Skeletal muscle cell (primary cell): ENCODE data around the gene KIAA2012.

Experiments used
- DNase-seq: peaks from one replicate; pipeline ENCODE4 v3.0.0-alpha.2; 2010; ENCODE audit warnings: low read depth
- H3K4me3 ChIP-seq: 2 replicates; pipeline ENCODE4 v1.5.1; 2011; ENCODE audit warnings: low read depth, mild to moderate bottlenecking, control low read depth, low read length, moderate library complexity

Gene KIAA2012

GRCh38 chr2:202040079-202040844, 32.8 kb upstream of the KIAA2012 start:
- no peak for DNase-seq
- no peak overlapping the region for H3K4me3 ChIP-seq

- DNase-seq: no peak
- H3K4me3 ChIP-seq: no peak overlapping the region
Observed at GRCh38 chr2:202042444-202042843, 30.6 kb upstream of the KIAA2012 start.

- H3K4me3 ChIP-seq: no peak overlapping the region
- DNase-seq: no peak
Observed at GRCh38 chr2:202043475-202043874, 29.6 kb upstream of the KIAA2012 start.

- DNase-seq: no peak
- no peak overlapping the region for H3K4me3 ChIP-seq
Observed at GRCh38 chr2:202044777-202045176, 28.3 kb upstream of the KIAA2012 start.

- DNase-seq: no peak
- no peak overlapping the region for H3K4me3 ChIP-seq
Observed at GRCh38 chr2:202046572-202046971, 26.5 kb upstream of the KIAA2012 start.

- no peak for DNase-seq
- H3K4me3 ChIP-seq: no peak overlapping the region
Observed at GRCh38 chr2:202049092-202049728, 23.8 kb upstream of the KIAA2012 start.

- no peak overlapping the region for H3K4me3 ChIP-seq
- no peak for DNase-seq
Observed at GRCh38 chr2:202049840-202050239, 23.2 kb upstream of the KIAA2012 start.

- no peak overlapping the region for H3K4me3 ChIP-seq
- no peak for DNase-seq
Observed at GRCh38 chr2:202050652-202051051, 22.4 kb upstream of the KIAA2012 start.

- H3K4me3 ChIP-seq: no peak overlapping the region
- no peak for DNase-seq
Observed at GRCh38 chr2:202051499-202052161, 21.4 kb upstream of the KIAA2012 start.

GRCh38 chr2:202052235-202052634, 20.8 kb upstream of the KIAA2012 start:
- DNase-seq: no peak
- H3K4me3 ChIP-seq: no peak overlapping the region

- no peak for DNase-seq
- H3K4me3 ChIP-seq: no peak overlapping the region
Observed at GRCh38 chr2:202054679-202055078, 18.4 kb upstream of the KIAA2012 start.

GRCh38 chr2:202056611-202057010, 16.4 kb upstream of the KIAA2012 start:
- DNase-seq: no peak
- H3K4me3 ChIP-seq: no peak overlapping the region

- no peak overlapping the region for H3K4me3 ChIP-seq
- no peak for DNase-seq
Observed at GRCh38 chr2:202060218-202060617, 12.8 kb upstream of the KIAA2012 start.

- H3K4me3 ChIP-seq: no peak overlapping the region
- no peak for DNase-seq
Observed at GRCh38 chr2:202061695-202062094, 11.4 kb upstream of the KIAA2012 start.

- H3K4me3 ChIP-seq: peak overlapping the region; percentile 36
- DNase-seq: peak; percentile 92
Observed at GRCh38 chr2:202064171-202064880, 8.7 kb upstream of the KIAA2012 start.

- no peak for DNase-seq
- H3K4me3 ChIP-seq: no peak overlapping the region
Observed at GRCh38 chr2:202064881-202065230, 8.2 kb upstream of the KIAA2012 start.

- DNase-seq: no peak
- H3K4me3 ChIP-seq: no peak overlapping the region
Observed at GRCh38 chr2:202065876-202066275, 7.2 kb upstream of the KIAA2012 start.

- no peak for DNase-seq
- H3K4me3 ChIP-seq: no peak overlapping the region
Observed at GRCh38 chr2:202066875-202067274, 6.2 kb upstream of the KIAA2012 start.

- H3K4me3 ChIP-seq: no peak overlapping the region
- no peak for DNase-seq
Observed at GRCh38 chr2:202067589-202067988, 5.5 kb upstream of the KIAA2012 start.
